ENCODE measurements around the gene SPTBN1.

Gene SPTBN1

GRCh38 chr2:54670485-54671009, 214.4 kb downstream of the SPTBN1 start:
- no peaks in the 10 kb centered on the region for H3K9me3 Mint-ChIP-seq
- no peak overlapping the region for H3K4me3 Mint-ChIP-seq
- no peak overlapping the region for H3K27ac Mint-ChIP-seq
- H3K36me3 Mint-ChIP-seq (ENCODE audit: low read depth), result peaks cover 55% of the 10 kb centered on the region
- peaks cover 35% of the 10 kb centered on the region for H3K4me1 Mint-ChIP-seq (ENCODE audit: low read depth)
- peaks cover 14% of the 10 kb centered on the region for H3K27me3 Mint-ChIP-seq (ENCODE audit: low read depth)

GRCh38 chr2:54671010-54671409, 214.9 kb downstream of the SPTBN1 start:
- Mint-ChIP-seq H3K4me3 (no peak overlapping the region), H3K27ac (no peak overlapping the region), H3K9me3 (no peaks in the 10 kb centered on the region), H3K4me1 (ENCODE audit: low read depth) (peaks cover 31% of the 10 kb centered on the region), H3K27me3 (ENCODE audit: low read depth) (peaks cover 18% of the 10 kb centered on the region), H3K36me3 (ENCODE audit: low read depth) (peaks cover 54% of the 10 kb centered on the region)

- H3K9me3 Mint-ChIP-seq, result no peaks in the 10 kb centered on the region
- peaks cover 30% of the 10 kb centered on the region for H3K4me1 Mint-ChIP-seq (ENCODE audit: low read depth)
- peaks cover 27% of the 10 kb centered on the region for H3K27me3 Mint-ChIP-seq (ENCODE audit: low read depth)
- H3K4me3 Mint-ChIP-seq, result no peak overlapping the region
- H3K27ac Mint-ChIP-seq, result no peak overlapping the region
- H3K36me3 Mint-ChIP-seq (ENCODE audit: low read depth), result peaks cover 46% of the 10 kb centered on the region
Measured at GRCh38 chr2:54671875-54672589, 215.9 kb downstream of the SPTBN1 start.

- Mint-ChIP-seq H3K27ac (no peak overlapping the region), H3K4me3 (peak overlapping the region; percentile 52), H3K36me3 (ENCODE audit: low read depth) (peaks cover 41% of the 10 kb centered on the region)
Measured at GRCh38 chr2:54672590-54673456, 216.7 kb downstream of the SPTBN1 start.

GRCh38 chr2:54673501-54673998, 217.4 kb downstream of the SPTBN1 start:
- Mint-ChIP-seq H3K4me3 (peak overlapping the region; percentile 52), H3K36me3 (ENCODE audit: low read depth) (peaks cover 34% of the 10 kb centered on the region), H3K27ac (peak overlapping the region; percentile 66), H3K9me3 (no peaks in the 10 kb centered on the region), H3K27me3 (ENCODE audit: low read depth) (peaks cover 32% of the 10 kb centered on the region), H3K4me1 (ENCODE audit: low read depth) (peaks cover 33% of the 10 kb centered on the region)

More at GRCh38 chr2:54672590-54673456, 216.7 kb downstream of the SPTBN1 start:
- Mint-ChIP-seq H3K4me1 (ENCODE audit: low read depth) (peaks cover 33% of the 10 kb centered on the region), H3K9me3 (no peaks in the 10 kb centered on the region), H3K27me3 (ENCODE audit: low read depth) (peaks cover 32% of the 10 kb centered on the region)

GRCh38 chr2:54675281-54675680, 219.2 kb downstream of the SPTBN1 start:
- Mint-ChIP-seq H3K9me3 (no peaks in the 10 kb centered on the region), H3K27ac (no peak overlapping the region), H3K27me3 (ENCODE audit: low read depth) (peaks cover 39% of the 10 kb centered on the region), H3K36me3 (ENCODE audit: low read depth) (peaks cover 22% of the 10 kb centered on the region), H3K4me3 (no peak overlapping the region), H3K4me1 (ENCODE audit: low read depth) (peaks cover 40% of the 10 kb centered on the region)

- Mint-ChIP-seq H3K4me1 (ENCODE audit: low read depth) (peaks cover 38% of the 10 kb centered on the region), H3K9me3 (no peaks in the 10 kb centered on the region), H3K27ac (no peak overlapping the region), H3K36me3 (ENCODE audit: low read depth) (peaks cover 18% of the 10 kb centered on the region), H3K27me3 (ENCODE audit: low read depth) (peaks cover 41% of the 10 kb centered on the region), H3K4me3 (no peak overlapping the region)
Measured at GRCh38 chr2:54675738-54676137, 219.6 kb downstream of the SPTBN1 start.

GRCh38 chr2:54676656-54677055, 220.5 kb downstream of the SPTBN1 start:
- peaks cover 45% of the 10 kb centered on the region for H3K4me1 Mint-ChIP-seq (ENCODE audit: low read depth)
- H3K4me3 Mint-ChIP-seq, result no peak overlapping the region
- H3K36me3 Mint-ChIP-seq (ENCODE audit: low read depth), result peaks cover 12% of the 10 kb centered on the region
- peaks cover 41% of the 10 kb centered on the region for H3K27me3 Mint-ChIP-seq (ENCODE audit: low read depth)
- H3K27ac Mint-ChIP-seq, result no peak overlapping the region
- peaks cover 4% of the 10 kb centered on the region for H3K9me3 Mint-ChIP-seq

GRCh38 chr2:54677476-54678265, 221.5 kb downstream of the SPTBN1 start:
- H3K27ac Mint-ChIP-seq, result no peak overlapping the region
- H3K36me3 Mint-ChIP-seq (ENCODE audit: low read depth), result peaks cover 10% of the 10 kb centered on the region
- peaks cover 45% of the 10 kb centered on the region for H3K4me1 Mint-ChIP-seq (ENCODE audit: low read depth)
- no peak overlapping the region for H3K4me3 Mint-ChIP-seq
- H3K9me3 Mint-ChIP-seq, result peaks cover 10% of the 10 kb centered on the region
- H3K27me3 Mint-ChIP-seq (ENCODE audit: low read depth), result peaks cover 41% of the 10 kb centered on the region

GRCh38 chr2:54678719-54679118, 222.6 kb downstream of the SPTBN1 start:
- Mint-ChIP-seq H3K27ac (no peak overlapping the region), H3K9me3 (peaks cover 10% of the 10 kb centered on the region), H3K27me3 (ENCODE audit: low read depth) (peaks cover 43% of the 10 kb centered on the region), H3K4me3 (no peak overlapping the region), H3K36me3 (ENCODE audit: low read depth) (peaks cover 5% of the 10 kb centered on the region), H3K4me1 (ENCODE audit: low read depth) (peaks cover 43% of the 10 kb centered on the region)

GRCh38 chr2:54680397-54681041, 224.4 kb downstream of the SPTBN1 start:
- peaks cover 48% of the 10 kb centered on the region for H3K27me3 Mint-ChIP-seq (ENCODE audit: low read depth)
- peak overlapping the region; percentile 89 for H3K4me3 Mint-ChIP-seq
- peaks cover 7% of the 10 kb centered on the region for H3K36me3 Mint-ChIP-seq (ENCODE audit: low read depth)
- H3K4me1 Mint-ChIP-seq (ENCODE audit: low read depth), result peaks cover 48% of the 10 kb centered on the region
- peaks cover 12% of the 10 kb centered on the region for H3K9me3 Mint-ChIP-seq
- H3K27ac Mint-ChIP-seq, result peak overlapping the region; percentile 82

- Mint-ChIP-seq H3K4me3 (peak overlapping the region; percentile 8), H3K36me3 (ENCODE audit: low read depth) (peaks cover 8% of the 10 kb centered on the region), H3K27me3 (ENCODE audit: low read depth) (peaks cover 44% of the 10 kb centered on the region), H3K4me1 (ENCODE audit: low read depth) (peaks cover 48% of the 10 kb centered on the region), H3K9me3 (peaks cover 12% of the 10 kb centered on the region), H3K27ac (peak overlapping the region; percentile 60)
Measured at GRCh38 chr2:54681416-54681815, 225.3 kb downstream of the SPTBN1 start.

- Mint-ChIP-seq H3K36me3 (ENCODE audit: low read depth) (peaks cover 8% of the 10 kb centered on the region), H3K4me1 (ENCODE audit: low read depth) (peaks cover 55% of the 10 kb centered on the region), H3K4me3 (no peak overlapping the region), H3K27ac (no peak overlapping the region), H3K27me3 (ENCODE audit: low read depth) (peaks cover 42% of the 10 kb centered on the region), H3K9me3 (peaks cover 12% of the 10 kb centered on the region)
Measured at GRCh38 chr2:54683596-54683995, 227.5 kb downstream of the SPTBN1 start.

Measured in T-helper 1 cell treated with Interleukin-12 subunit alpha and Interleukin-12 subunit beta and Interleukin-4 antibody, amounts not matched to agents 30 μg/mL and 1 μg/mL, for 36 hours (primary cell).